ENCODE measurements around the gene TOGARAM2. TPM values are rescaled to one million over a fixed set of nuclear protein-coding genes. Genes with fewer than 3 reads are reported as not detected.

TOGARAM2 gene
- total RNA-seq, 1 experiment from 2014 or later = 0.61 TPM

GRCh38 chr2:29063056-29063455, 82.0 kb downstream of the TOGARAM2 start:
- CTCF ChIA-PET = no interaction called here
- intact Hi-C loops (cut with micrococcal nuclease; ENCODE audit: unreplicated experiment) = no loop called here
- Histone ChIP-seq H3K4me1 (peaks cover 12% of the 10 kb centered on the region), H3K4me3 (ENCODE audit: low read depth, low read length) (no peak overlapping the region), H3K36me3 (ENCODE audit: control insufficient read depth, insufficient read depth, low read length) (no peaks in the 10 kb centered on the region), H3K27me3 (replicated peaks; ENCODE audit: control insufficient read depth, insufficient read depth, low read length) (no peaks in the 10 kb centered on the region), H3K9me3 (no peaks in the 10 kb centered on the region)
- Mint-ChIP-seq H3K4me3 (ENCODE audit: unreplicated experiment) (no peak overlapping the region), H3K4me1 (ENCODE audit: low read depth, unreplicated experiment) (peaks cover 19% of the 10 kb centered on the region), H3K27ac (ENCODE audit: unreplicated experiment) (no peak overlapping the region), H3K9me3 (ENCODE audit: unreplicated experiment) (no peaks in the 10 kb centered on the region), H3K36me3 (ENCODE audit: insufficient read depth, unreplicated experiment) (no peaks in the 10 kb centered on the region), H3K27me3 (ENCODE audit: insufficient read depth, unreplicated experiment) (no peaks in the 10 kb centered on the region)
- no TSS peak for BruUV-seq (replicated peaks)
- DNase-seq = no peak
- no peak for TF ChIP-seq CTCF (IDR thresholded peaks at IDR 0.05; ENCODE audit: insufficient read depth in 1 of 2, low read depth in 1 of 2, low read length in 1 of 2, severe bottlenecking in 1 of 2, unreplicated experiment in 1 of 2)
- POLR2A ChIA-PET = no interaction called here

GRCh38 chr2:29063646-29064345, 82.7 kb downstream of the TOGARAM2 start:
- ChIA-PET CTCF (interaction anchor here (1.2 to 1.7 kb wide), 2 partner anchors 8 to 138 kb away, joined by 4 to 5 read pairs; no protein-coding TSS in a partner anchor), POLR2A (no interaction called here)
- no peak for TF ChIP-seq CTCF (IDR thresholded peaks at IDR 0.05; ENCODE audit: insufficient read depth in 1 of 2, low read depth in 1 of 2, low read length in 1 of 2, severe bottlenecking in 1 of 2, unreplicated experiment in 1 of 2)
- Mint-ChIP-seq H3K36me3 (ENCODE audit: insufficient read depth, unreplicated experiment) (no peaks in the 10 kb centered on the region), H3K27me3 (ENCODE audit: insufficient read depth, unreplicated experiment) (no peaks in the 10 kb centered on the region), H3K27ac (ENCODE audit: unreplicated experiment) (peak overlapping the region; percentile 63), H3K4me3 (ENCODE audit: unreplicated experiment) (no peak overlapping the region), H3K9me3 (ENCODE audit: unreplicated experiment) (no peaks in the 10 kb centered on the region), H3K4me1 (ENCODE audit: low read depth, unreplicated experiment) (peaks cover 14% of the 10 kb centered on the region)
- Histone ChIP-seq H3K36me3 (ENCODE audit: control insufficient read depth, insufficient read depth, low read length) (no peaks in the 10 kb centered on the region), H3K9me3 (no peaks in the 10 kb centered on the region), H3K27me3 (replicated peaks; ENCODE audit: control insufficient read depth, insufficient read depth, low read length) (no peaks in the 10 kb centered on the region), H3K4me3 (ENCODE audit: low read depth, low read length) (no peak overlapping the region), H3K4me1 (peaks cover 12% of the 10 kb centered on the region)
- intact Hi-C loops (cut with micrococcal nuclease; ENCODE audit: unreplicated experiment) = no loop called here
- no peak for DNase-seq
- no TSS peak for BruUV-seq (replicated peaks)

- Mint-ChIP-seq H3K36me3 (ENCODE audit: insufficient read depth, unreplicated experiment) (no peaks in the 10 kb centered on the region), H3K27me3 (ENCODE audit: insufficient read depth, unreplicated experiment) (no peaks in the 10 kb centered on the region), H3K4me1 (ENCODE audit: low read depth, unreplicated experiment) (peaks cover 12% of the 10 kb centered on the region), H3K4me3 (ENCODE audit: unreplicated experiment) (no peak overlapping the region), H3K9me3 (ENCODE audit: unreplicated experiment) (no peaks in the 10 kb centered on the region), H3K27ac (ENCODE audit: unreplicated experiment) (peak overlapping the region; percentile 63)
- no peak for TF ChIP-seq CTCF (IDR thresholded peaks at IDR 0.05; ENCODE audit: insufficient read depth in 1 of 2, low read depth in 1 of 2, low read length in 1 of 2, severe bottlenecking in 1 of 2, unreplicated experiment in 1 of 2)
- Histone ChIP-seq H3K36me3 (ENCODE audit: control insufficient read depth, insufficient read depth, low read length) (no peaks in the 10 kb centered on the region), H3K4me1 (peaks cover 12% of the 10 kb centered on the region), H3K4me3 (ENCODE audit: low read depth, low read length) (no peak overlapping the region), H3K9me3 (no peaks in the 10 kb centered on the region), H3K27me3 (replicated peaks; ENCODE audit: control insufficient read depth, insufficient read depth, low read length) (no peaks in the 10 kb centered on the region)
- ChIA-PET CTCF (interaction anchor here (1.2 to 1.7 kb wide), 2 partner anchors 9 to 138 kb away, joined by 4 to 5 read pairs; no protein-coding TSS in a partner anchor), POLR2A (no interaction called here)
- intact Hi-C loops (cut with micrococcal nuclease; ENCODE audit: unreplicated experiment) = no loop called here
- BruUV-seq (replicated peaks) = no TSS peak
- peak in 1 of 2 experiments; percentile 30 for DNase-seq
Measured at GRCh38 chr2:29064346-29064715, 83.2 kb downstream of the TOGARAM2 start.
